Colon (tissue), 2 donors: ENCODE measurements around the gene SMTNL2.

ENCODE experiments used
- FAIRE-seq: peaks from 2 replicates; lab custom pipeline; 2012; peaks lifted over from hg19 to GRCh38; lab: Jason Lieb, UNC
- donor health status: control.
- donor health status: control.

SMTNL2 gene

GRCh38 chr17:4584101-4584916, at the start of gene SMTNL2:
TSS of gene SMTNL2 (plus strand) at chr17:4584529. CDS start at chr17:4584606, 77 bp downstream.
- no peak for FAIRE-seq

- no peak for FAIRE-seq
Observed at GRCh38 chr17:4534928-4535666, 49.2 kb upstream of the SMTNL2 start.

DNA sequence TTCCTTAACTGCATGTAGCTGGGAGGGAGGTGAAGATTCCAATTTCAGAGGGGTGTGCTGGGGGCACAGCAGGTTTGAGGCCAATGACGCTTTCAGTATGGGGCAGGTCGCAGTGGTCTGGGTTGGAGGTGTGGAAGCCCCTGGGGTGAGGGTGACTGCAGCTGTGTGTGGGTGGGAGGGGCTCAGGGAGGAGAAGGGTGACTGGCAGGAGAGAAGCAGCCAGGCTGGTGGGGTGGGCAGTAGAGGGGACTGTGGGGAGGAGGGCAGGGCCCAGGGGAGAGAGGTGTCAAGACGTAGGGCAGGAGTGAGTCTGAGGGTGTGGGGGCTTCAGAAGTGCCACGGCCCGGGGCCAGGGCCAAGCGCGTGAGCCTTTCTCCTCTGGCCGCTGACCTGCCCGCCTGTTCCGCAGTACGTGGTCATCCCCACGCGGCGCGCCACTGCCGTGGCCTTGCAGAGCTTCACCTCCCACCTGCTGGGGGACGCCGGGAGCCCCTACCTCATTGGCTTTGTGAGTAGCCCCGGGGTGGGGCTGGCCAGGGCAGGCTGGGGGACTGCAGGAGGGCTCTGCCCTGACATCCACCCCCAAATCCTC, 48.6 kb upstream of the SMTNL2 start:
- no peak for FAIRE-seq

GRCh38 chr17:4536259-4536741, 48.0 kb upstream of the SMTNL2 start:
- no peak for FAIRE-seq

DNA sequence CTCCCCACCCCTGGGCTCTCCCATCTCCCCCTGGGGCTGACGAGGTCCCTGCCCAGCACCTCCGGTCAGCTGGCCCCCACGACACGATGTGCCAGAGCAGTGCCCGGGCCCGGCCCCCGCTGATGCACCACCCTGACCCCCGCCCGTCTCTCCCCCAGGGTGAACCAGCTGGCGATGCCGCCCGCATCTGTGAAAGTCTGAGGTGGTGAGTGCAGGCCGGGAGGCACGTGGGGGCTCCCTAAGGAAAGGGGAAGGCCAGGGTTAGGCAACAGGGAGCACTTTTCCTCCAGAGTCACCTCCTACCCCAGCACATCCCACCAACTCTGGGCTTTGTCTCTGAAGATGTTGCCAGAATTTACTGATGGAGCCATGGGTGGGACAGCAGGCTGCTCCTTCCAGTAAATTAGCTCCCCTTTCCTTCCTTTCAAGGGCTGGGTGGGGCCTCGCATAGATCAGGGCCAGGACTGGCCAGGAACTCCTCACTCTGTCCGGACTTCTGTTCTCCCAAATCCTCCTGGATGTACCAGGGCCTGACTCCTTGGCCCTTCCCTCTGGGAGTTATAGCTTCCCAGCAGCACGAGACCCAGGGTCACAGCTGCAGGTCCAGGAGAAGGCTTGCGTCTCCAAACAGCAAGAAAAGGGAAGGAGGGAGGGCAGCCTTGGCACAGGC, 47.5 kb upstream of the SMTNL2 start:
- no peak for FAIRE-seq

DNA sequence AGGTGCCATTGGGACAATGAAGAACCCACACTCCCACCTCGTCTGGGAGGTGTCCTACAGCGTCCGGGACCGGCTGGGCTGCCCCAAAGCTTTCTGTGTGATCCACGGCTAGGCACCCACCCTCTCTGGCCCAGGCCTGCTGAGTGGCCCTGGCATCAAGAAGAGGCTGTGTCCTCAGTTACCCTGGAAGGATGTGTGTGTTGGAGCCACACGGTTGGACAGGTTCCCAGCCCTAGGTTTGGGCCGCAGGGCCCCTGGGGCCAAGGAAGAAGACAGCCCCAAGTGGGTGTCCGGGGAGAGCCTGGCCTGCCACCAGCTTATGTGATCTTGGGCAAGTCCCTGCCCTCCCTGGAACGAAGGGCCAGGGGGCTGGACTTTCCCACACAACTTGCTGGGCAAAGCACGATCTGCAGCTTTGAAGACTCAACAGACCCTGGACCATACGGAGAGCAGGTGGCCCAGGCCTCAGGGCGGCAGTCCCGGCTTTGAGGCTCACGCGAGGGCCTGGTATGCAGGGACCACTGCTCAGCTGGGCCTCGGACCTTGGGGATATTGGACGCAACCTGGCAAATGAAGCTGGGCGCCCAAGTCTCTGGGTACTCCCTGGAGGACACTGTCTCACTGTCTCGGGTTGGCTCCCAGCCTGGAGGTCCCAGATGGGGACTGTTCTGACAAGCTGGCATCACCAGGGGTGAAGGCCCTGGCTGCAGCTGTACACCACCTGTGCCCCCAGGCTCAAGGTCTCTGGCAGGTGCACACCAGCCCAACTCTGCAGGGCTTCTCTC, 46.7 kb upstream of the SMTNL2 start:
- FAIRE-seq: no peak

- no peak for FAIRE-seq
Observed at GRCh38 chr17:4538236-4539002, 45.9 kb upstream of the SMTNL2 start.

- no peak for FAIRE-seq
Observed at GRCh38 chr17:4539025-4539424, 45.3 kb upstream of the SMTNL2 start.

DNA sequence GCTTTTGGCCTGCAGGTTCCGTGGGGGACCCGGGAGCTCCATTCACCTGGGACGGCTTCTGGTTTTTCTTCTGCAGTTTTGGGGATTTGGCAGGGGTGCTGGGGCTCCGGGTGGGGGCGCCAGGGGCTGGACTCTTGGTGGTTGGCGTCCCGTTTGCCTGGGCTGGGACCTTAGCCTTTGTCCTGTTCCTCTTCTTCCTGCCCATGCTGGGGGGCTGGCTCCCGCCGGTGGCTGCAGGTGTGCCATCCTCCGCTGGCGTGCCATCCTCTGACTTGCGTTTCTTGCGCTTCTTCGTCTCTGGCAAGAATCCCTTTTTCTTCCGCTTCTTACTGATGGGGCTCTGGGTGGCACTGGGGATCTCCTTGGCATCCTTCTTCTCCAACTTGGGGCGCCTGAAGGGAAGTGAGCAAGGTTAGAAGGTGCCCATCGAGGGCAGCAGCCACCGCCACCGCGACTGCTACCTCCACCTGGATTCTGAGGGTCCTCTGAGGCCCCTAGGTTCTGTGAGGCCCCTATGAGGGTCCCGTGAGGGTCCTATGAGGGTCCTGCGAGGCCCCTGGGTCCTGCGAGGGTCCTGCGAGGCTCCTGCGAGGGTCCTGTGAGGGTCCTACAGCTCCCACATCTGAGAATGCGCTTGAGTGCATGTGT, 44.6 kb upstream of the SMTNL2 start:
- FAIRE-seq: no peak

- no peak for FAIRE-seq
Observed at GRCh38 chr17:4540224-4540651, 44.1 kb upstream of the SMTNL2 start.

DNA sequence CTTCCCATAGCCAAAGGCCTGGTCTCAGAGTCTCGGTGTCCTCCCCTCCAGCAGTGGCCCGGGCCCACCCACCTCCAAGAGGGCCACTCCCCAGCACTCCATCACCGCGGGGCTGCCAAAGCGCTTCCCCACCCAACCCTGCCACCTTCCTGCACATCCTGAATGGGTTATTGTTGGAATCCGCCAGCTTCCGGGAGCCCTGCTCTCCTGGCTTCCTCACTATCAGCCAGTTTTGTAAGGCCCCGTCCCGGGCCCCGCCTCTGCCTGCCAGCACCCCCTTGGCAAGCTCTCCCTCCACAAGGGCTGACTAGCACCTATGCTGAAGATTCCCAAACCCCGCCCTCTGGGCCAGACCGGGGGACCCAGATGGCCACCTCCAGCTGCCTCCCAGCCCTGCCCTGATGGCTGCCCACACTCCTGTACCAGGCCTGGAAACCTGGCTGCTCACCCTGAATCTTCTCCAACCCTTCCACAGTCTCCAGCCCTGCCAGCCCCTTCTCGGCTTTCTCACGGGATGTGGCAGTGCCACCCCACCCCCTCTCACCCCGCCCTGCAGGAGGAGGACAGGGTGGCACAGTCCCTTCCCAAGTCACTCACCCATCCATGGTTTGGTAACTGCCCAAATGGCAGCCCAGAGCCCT, 43.5 kb upstream of the SMTNL2 start:
- no peak for FAIRE-seq

- no peak for FAIRE-seq
Observed at GRCh38 chr17:4541328-4542002, 42.9 kb upstream of the SMTNL2 start.

- FAIRE-seq: no peak
Observed at GRCh38 chr17:4542003-4542725, 42.2 kb upstream of the SMTNL2 start.

DNA sequence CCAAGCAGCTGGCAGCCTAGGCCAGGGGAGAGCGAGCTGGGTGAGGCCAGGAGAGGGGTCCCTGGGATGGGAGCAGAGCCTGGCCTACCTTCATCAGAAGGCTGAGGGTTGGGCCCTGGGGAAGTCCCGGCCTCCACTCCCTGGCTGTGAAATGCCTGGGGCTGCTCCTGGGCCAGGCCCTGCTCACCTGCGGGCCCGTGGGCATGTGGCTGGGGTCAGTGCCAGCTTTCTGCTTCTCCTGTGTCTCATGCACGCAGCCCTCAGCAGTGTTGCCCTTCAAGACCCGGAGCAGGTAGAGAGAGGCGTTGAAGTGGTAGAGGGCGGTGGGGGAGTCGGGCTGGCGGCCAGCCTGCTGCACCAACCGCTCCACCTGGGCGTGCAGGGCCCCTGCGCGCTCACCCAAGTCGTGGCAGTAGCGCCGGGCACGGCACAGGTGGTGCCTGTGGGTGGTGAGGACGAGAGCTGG, 41.6 kb upstream of the SMTNL2 start:
- no peak for FAIRE-seq

GRCh38 chr17:4543557-4544026, 40.7 kb upstream of the SMTNL2 start:
- FAIRE-seq: no peak

DNA sequence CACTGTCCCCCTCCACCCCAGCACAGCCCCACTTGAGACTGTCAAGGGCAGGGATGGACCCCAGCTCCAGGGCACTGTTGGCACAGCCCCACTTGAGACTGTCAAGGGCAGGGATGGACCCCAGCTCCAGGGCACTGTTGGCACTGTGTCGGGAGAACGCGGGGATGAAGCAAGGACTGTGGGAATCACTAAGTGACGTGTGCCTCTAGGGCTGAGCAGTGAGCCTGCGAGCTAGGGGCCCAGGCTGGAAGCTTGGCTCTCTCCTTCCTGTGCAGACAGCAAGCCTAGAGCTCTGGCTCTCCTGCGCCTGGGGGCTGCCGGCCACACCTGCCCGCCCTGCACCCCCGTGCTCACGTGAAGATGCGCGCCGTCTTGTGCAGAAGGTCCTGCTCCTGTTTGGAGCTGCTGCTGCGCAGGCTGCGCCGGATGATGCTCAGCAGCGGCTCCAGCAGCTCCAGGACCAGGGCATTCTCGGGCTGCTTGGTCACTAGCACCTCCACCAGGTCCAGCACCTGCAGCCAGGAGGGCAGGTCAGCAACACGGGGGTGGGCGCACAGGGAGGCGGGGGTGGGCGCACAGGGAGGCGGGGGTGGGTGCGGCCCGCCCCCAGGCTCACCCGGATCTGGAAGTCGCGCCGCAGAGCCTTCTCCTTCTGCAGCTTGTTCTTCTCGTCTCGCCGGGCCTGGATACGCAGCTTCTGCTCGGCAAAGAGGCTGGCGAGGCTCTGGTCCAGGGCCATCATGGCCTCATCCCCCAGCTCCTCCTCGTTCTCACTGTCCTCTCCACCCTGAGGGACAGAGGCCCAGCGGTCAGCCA, 40.0 kb upstream of the SMTNL2 start:
- no peak for FAIRE-seq

GRCh38 chr17:4544951-4545216, 39.4 kb upstream of the SMTNL2 start:
- FAIRE-seq: no peak
